ENCODE measurements around the gene RSL24D1. TPM values are rescaled to one million over a fixed set of nuclear protein-coding genes. Genes with fewer than 3 reads are reported as not detected.

The RSL24D1 gene
- total and polyA plus RNA-seq, 2 of the 4 experiments (the other 2 are of a cell fraction): 36.5 to 36.7 TPM

- TF ChIP-seq SMC3 (IDR thresholded peaks at IDR 0.05; ENCODE audit: low read depth, low read length) (no peak), RCOR1 (IDR thresholded peaks at IDR 0.05; ENCODE audit: insufficient replicate concordance, low read length) (no peak), MAFK (IDR thresholded peaks at IDR 0.05; ENCODE audit: low read depth, low read length) (no peak), CEBPB (IDR thresholded peaks at IDR 0.05; ENCODE audit: low read depth, low read length) (no peak), RFX5 (IDR thresholded peaks at IDR 0.05; ENCODE audit: low read depth, low read length) (no peak), POLR2A (IDR thresholded peaks at IDR 0.05; ENCODE audit: low read depth, low read length) (no peak), MAZ (IDR thresholded peaks at IDR 0.05; ENCODE audit: borderline replicate concordance, low read depth, low read length) (no peak)
- TF ChIP-seq, protein P1, sequence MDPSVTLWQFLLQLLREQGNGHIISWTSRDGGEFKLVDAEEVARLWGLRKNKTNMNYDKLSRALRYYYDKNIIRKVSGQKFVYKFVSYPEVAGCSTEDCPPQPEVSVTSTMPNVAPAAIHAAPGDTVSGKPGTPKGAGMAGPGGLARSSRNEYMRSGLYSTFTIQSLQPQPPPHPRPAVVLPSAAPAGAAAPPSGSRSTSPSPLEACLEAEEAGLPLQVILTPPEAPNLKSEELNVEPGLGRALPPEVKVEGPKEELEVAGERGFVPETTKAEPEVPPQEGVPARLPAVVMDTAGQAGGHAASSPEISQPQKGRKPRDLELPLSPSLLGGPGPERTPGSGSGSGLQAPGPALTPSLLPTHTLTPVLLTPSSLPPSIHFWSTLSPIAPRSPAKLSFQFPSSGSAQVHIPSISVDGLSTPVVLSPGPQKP (IDR thresholded peaks at IDR 0.05; ENCODE audit: borderline replicate concordance, low read depth, low read length): no peak
- TF ChIP-seq, protein P2, sequence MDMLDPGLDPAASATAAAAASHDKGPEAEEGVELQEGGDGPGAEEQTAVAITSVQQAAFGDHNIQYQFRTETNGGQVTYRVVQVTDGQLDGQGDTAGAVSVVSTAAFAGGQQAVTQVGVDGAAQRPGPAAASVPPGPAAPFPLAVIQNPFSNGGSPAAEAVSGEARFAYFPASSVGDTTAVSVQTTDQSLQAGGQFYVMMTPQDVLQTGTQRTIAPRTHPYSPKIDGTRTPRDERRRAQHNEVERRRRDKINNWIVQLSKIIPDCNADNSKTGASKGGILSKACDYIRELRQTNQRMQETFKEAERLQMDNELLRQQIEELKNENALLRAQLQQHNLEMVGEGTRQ (IDR thresholded peaks at IDR 0.05; ENCODE audit: low read depth, low read length): no peak
- Histone ChIP-seq H3K36me3 (ENCODE audit: control insufficient read depth, insufficient read depth, low read length) (0 out of 2 replicates have a peak, but pooled peaks cover 3% of the 10 kb centered on the region), H3K23ac (ENCODE audit: low read depth, low read length) (no peak overlapping the region), H3K9me3 (ENCODE audit: control insufficient read depth, insufficient read depth, low read length) (no peaks in the 10 kb centered on the region), H4K8ac (ENCODE audit: low read depth in 2 of 2, low read length in 2 of 2) (no peak overlapping the region), H3K27ac (ENCODE audit: insufficient read depth, low read length) (no peak overlapping the region), H3K79me1 (ENCODE audit: low read depth in 1 of 2, low read length in 2 of 2) (no peaks in the 10 kb centered on the region), H4K5ac (ENCODE audit: low read depth, low read length) (no peak overlapping the region), H2BK120ac (ENCODE audit: low read depth, low read length) (no peak overlapping the region), H2AFZ (replicated peaks; ENCODE audit: low read length, poor library complexity) (no peak overlapping the region), H3K4me3 (ENCODE audit: insufficient read depth, low read depth, low read length) (no peak overlapping the region), H3K4me1 (ENCODE audit: control insufficient read depth, insufficient read depth, low read length) (no peaks in the 10 kb centered on the region), H2BK5ac (ENCODE audit: low read depth, low read length, poor library complexity, severe bottlenecking) (no peak overlapping the region), H2BK15ac (ENCODE audit: low read depth, low read length) (no peak overlapping the region), H3K9me1 (ENCODE audit: insufficient read depth, low read length) (peaks cover 3% of the 10 kb centered on the region; the same call in 1 of the 2 replicates), H3K4ac (ENCODE audit: low read depth, low read length) (no peak overlapping the region), H3K4me2 (ENCODE audit: low read depth, low read length) (no peak overlapping the region), H3K9ac (ENCODE audit: low read depth, low read length) (no peak overlapping the region), H4K20me1 (ENCODE audit: insufficient read depth, low read length) (no peaks in the 10 kb centered on the region), H2AK9ac (replicated peaks; ENCODE audit: low read depth, low read length, poor library complexity) (no peak overlapping the region), H3K14ac (replicated peaks; ENCODE audit: low read depth, low read length) (no peak overlapping the region), H2AK5ac (ENCODE audit: low read depth, low read length) (no peak overlapping the region; the same call in 1 of the 2 replicates), H3K56ac (ENCODE audit: extremely low read depth, insufficient read depth, low read length) (no peak overlapping the region), H4K91ac (ENCODE audit: insufficient read depth, low read depth, low read length) (no peak overlapping the region), H3K18ac (ENCODE audit: low read depth, low read length) (no peak overlapping the region), H2BK20ac (ENCODE audit: low read depth, low read length) (no peak overlapping the region; the same call in 1 of the 2 replicates), H3K27me3 (ENCODE audit: control insufficient read depth, insufficient read depth, low read length) (no peaks in the 10 kb centered on the region)
- dilution Hi-C loops (cut with HindIII; ENCODE audit: low sequenced_read_pairs, unreplicated experiment) (no loop called here), intact Hi-C loops (cut with micrococcal nuclease) (no loop called here), in situ Hi-C loops (cut with MboI; ENCODE audit: low sequenced_read_pairs) (no loop called here)
- ATAC-seq (ENCODE audit: low read depth) (no peak), DNase-seq (peak; percentile 32)
- WGBS, 2 experiments (ENCODE audit: extremely low coverage in 2 of 2, insufficient read length in 1 of 2): no CpG with 5 or more reads among the region's 3 CpGs
- ChIA-PET POLR2A (ENCODE audit: unreplicated experiment) (no interaction called here), CTCF (interaction anchor here (0.7 kb wide), 1 partner anchor 52 kb away, joined by 9 read pairs; no protein-coding TSS in a partner anchor)
- no TSS peak for BruUV-seq (replicated peaks)
These were observed 33.4 kb upstream of the RSL24D1 start for GRCh38 chr15:55230051-55230670.

Data from IMR-90 (cell line).